ENCODE measurements around the gene GBGT1.

GBGT1 gene

DNA sequence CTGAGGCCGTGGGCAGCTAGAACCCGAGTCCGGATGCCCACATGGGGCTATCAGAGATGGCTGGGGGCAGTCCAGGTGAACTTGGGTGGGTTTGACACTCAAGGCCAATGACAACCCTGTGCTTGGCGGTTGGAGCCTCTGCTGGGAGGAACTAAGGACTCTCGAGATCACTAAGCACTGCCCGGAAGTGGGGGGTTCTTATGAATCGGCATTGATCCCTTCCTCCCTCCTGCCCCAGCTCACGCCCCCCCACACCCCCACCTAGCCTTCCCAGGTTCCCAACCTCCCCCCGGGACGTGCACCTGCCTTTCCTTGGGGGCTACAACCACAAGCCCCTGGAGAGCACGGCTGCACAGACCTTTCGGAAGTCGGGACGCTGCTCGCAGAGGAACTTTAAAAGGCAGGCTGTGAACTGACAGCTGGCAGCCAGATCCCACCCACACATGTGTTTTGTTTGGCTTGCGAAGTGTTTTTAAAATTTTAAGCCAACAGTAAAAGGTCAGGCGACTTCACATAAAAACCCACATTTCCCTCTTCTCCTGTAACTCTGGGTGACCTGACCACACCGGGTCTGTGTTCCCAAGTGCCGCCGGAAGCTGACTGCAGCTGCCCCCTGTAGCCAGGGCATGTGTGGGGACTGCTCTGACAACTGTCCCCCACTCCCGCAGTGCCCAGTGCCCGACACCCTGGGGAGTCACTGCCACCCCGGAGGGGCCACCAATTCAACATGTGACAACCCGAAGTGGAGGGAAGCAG lies 37.6 kb downstream of the GBGT1 start:
- no peaks in the 10 kb centered on the region for H3K27me3 ChIP-seq (ENCODE audit: low read length)
- H3K9me2 ChIP-seq (replicated peaks; ENCODE audit: insufficient read depth, low read length): no peaks in the 10 kb centered on the region
- H3F3A ChIP-seq (ENCODE audit: insufficient read depth): peaks cover 6% of the 10 kb centered on the region; the same call in 1 of the 2 replicates
- no peaks in the 10 kb centered on the region; the same call in 1 of the 2 replicates for H4K20me1 ChIP-seq (ENCODE audit: low read depth, low read length)
- H3K4me3 ChIP-seq (ENCODE audit: insufficient read depth, low read length, poor library complexity, severe bottlenecking): no peak overlapping the region
- TF ChIP-seq CTCF (IDR thresholded peaks at IDR 0.05; ENCODE audit: insufficient read depth, low read length, poor library complexity, severe bottlenecking) (no peak), EZH2phosphoT487 (conservative IDR thresholded peaks at IDR 0.05; ENCODE audit: low read length) (no peak)
- H3K9ac ChIP-seq (ENCODE audit: low read length): no peak overlapping the region
- H2AFZ ChIP-seq (ENCODE audit: low read depth, low read length, severe bottlenecking): no peak overlapping the region
- H3K9me3 ChIP-seq (ENCODE audit: insufficient read depth, low read length): no peaks in the 10 kb centered on the region
- H3K79me2 ChIP-seq (ENCODE audit: insufficient read depth, low read length): no peaks in the 10 kb centered on the region; the same call in 1 of the 2 replicates
- H3K36me3 ChIP-seq (ENCODE audit: low read length): no peaks in the 10 kb centered on the region
- H3K27ac ChIP-seq (ENCODE audit: low read depth, low read length): no peak overlapping the region
- H3K4me2 ChIP-seq (ENCODE audit: low read depth, low read length, poor library complexity, severe bottlenecking): no peak overlapping the region

- H4K20me1 ChIP-seq (ENCODE audit: low read depth, low read length): no peaks in the 10 kb centered on the region; the same call in 1 of the 2 replicates
- H3K79me2 ChIP-seq (ENCODE audit: insufficient read depth, low read length): no peaks in the 10 kb centered on the region; the same call in 1 of the 2 replicates
- no peak overlapping the region for H2AFZ ChIP-seq (ENCODE audit: low read depth, low read length, severe bottlenecking)
- no peak overlapping the region for H3K4me3 ChIP-seq (ENCODE audit: insufficient read depth, low read length, poor library complexity, severe bottlenecking)
- no peaks in the 10 kb centered on the region for H3K27me3 ChIP-seq (ENCODE audit: low read length)
- H3K9me3 ChIP-seq (ENCODE audit: insufficient read depth, low read length): no peaks in the 10 kb centered on the region
- H3K36me3 ChIP-seq (ENCODE audit: low read length): no peaks in the 10 kb centered on the region
- H3K9me2 ChIP-seq (replicated peaks; ENCODE audit: insufficient read depth, low read length): no peaks in the 10 kb centered on the region
- H3K9ac ChIP-seq (ENCODE audit: low read length): no peak overlapping the region
- H3F3A ChIP-seq (ENCODE audit: insufficient read depth): peaks cover 6% of the 10 kb centered on the region; the same call in 1 of the 2 replicates
- H3K27ac ChIP-seq (ENCODE audit: low read depth, low read length): no peak overlapping the region
- H3K4me2 ChIP-seq (ENCODE audit: low read depth, low read length, poor library complexity, severe bottlenecking): no peak overlapping the region
- no peak for TF ChIP-seq EZH2phosphoT487 (conservative IDR thresholded peaks at IDR 0.05; ENCODE audit: low read length)
- no peak for TF ChIP-seq CTCF (IDR thresholded peaks at IDR 0.05; ENCODE audit: insufficient read depth, low read length, poor library complexity, severe bottlenecking)
Measured at GRCh38 chr9:133124907-133125275, 38.8 kb downstream of the GBGT1 start.

GRCh38 chr9:133124123-133124906 lies 39.4 kb downstream of the GBGT1 start:
- no peaks in the 10 kb centered on the region; the same call in 1 of the 2 replicates for H3K79me2 ChIP-seq (ENCODE audit: insufficient read depth, low read length)
- H3K4me2 ChIP-seq (ENCODE audit: low read depth, low read length, poor library complexity, severe bottlenecking): no peak overlapping the region
- no peaks in the 10 kb centered on the region for H3K9me2 ChIP-seq (replicated peaks; ENCODE audit: insufficient read depth, low read length)

More at GRCh38 chr9:133124123-133124906, 39.4 kb downstream of the GBGT1 start:
- TF ChIP-seq CTCF (IDR thresholded peaks at IDR 0.05; ENCODE audit: insufficient read depth, low read length, poor library complexity, severe bottlenecking): no peak
- no peak for TF ChIP-seq EZH2phosphoT487 (conservative IDR thresholded peaks at IDR 0.05; ENCODE audit: low read length)
- Histone ChIP-seq H3K9me3 (ENCODE audit: insufficient read depth, low read length) (no peaks in the 10 kb centered on the region), H2AFZ (ENCODE audit: low read depth, low read length, severe bottlenecking) (no peak overlapping the region), H3K36me3 (ENCODE audit: low read length) (no peaks in the 10 kb centered on the region), H3K27ac (ENCODE audit: low read depth, low read length) (no peak overlapping the region), H3F3A (ENCODE audit: insufficient read depth) (peaks cover 6% of the 10 kb centered on the region; the same call in 1 of the 2 replicates), H4K20me1 (ENCODE audit: low read depth, low read length) (no peaks in the 10 kb centered on the region; the same call in 1 of the 2 replicates), H3K27me3 (ENCODE audit: low read length) (no peaks in the 10 kb centered on the region), H3K9ac (ENCODE audit: low read length) (no peak overlapping the region), H3K4me3 (ENCODE audit: insufficient read depth, low read length, poor library complexity, severe bottlenecking) (no peak overlapping the region)

Measured in SU-DHL-6 (cell line).